Inflammatory macrophage (primary cell): ENCODE measurements around the gene ERGIC1.

Experiments used
- DNase-seq, 2 donors: peaks; one replicate each; pipeline ENCODE4 v3.0.0-alpha.2; 2020 to 2022

The ERGIC1 gene

GRCh38 chr5:172866802-172867748 lies 33.0 kb downstream of the ERGIC1 start:
- DNase-seq, result no peak

GRCh38 chr5:172867761-172868435 lies 33.8 kb downstream of the ERGIC1 start:
- DNase-seq, result no peak

DNA sequence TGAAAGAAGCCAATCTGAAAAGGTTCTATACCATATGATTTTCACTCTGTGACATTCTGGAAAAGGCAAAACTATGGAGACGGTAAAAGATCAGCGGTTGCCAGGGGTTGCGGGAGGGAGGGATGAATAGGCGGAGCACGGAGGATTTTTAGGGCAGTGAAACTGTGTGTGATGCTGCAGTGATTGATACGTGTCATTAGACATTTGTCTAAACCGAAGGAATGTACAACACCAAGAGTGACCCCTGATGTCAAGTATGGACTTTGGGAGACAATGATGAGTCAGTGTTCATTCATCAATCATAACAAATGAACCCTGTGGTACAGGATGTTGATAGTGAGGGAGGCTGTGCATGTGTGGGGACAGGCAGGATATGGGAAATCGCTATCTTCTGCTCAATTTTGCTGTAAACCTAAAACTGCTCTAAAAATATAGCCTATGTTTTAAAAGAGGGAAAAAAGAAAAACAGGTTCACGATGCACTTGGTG lies 34.4 kb downstream of the ERGIC1 start:
- no peak for DNase-seq

- peak; percentile 38 to 63 for DNase-seq
Measured at GRCh38 chr5:172868924-172869591, 35.0 kb downstream of the ERGIC1 start.

- no peak for DNase-seq
Measured at GRCh38 chr5:172869691-172870090, 35.6 kb downstream of the ERGIC1 start.

DNA sequence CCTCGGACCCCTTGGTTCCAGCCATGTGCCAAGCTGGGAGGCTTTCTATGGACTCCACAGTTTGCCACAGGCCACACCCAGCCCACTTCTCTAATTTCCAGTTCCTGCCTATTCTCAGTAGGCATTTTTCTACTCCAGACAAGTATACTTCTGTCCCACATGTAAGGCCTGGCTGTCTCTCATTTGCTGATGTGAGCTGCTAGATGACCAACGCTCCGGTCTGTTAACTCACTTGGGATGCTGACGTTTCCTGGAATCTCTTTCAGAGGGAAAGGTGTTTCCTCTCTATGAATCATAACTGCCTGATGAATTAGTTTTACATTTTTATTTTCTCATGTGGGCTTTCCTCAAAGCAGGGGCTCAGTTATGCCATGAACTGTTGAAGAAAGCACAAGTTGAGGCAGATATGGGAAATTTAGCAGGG lies 36.3 kb downstream of the ERGIC1 start:
- DNase-seq, result peak; percentile 70 to 71

GRCh38 chr5:172870715-172871461 lies 36.8 kb downstream of the ERGIC1 start:
- no peak for DNase-seq

- DNase-seq, result no peak
Measured at GRCh38 chr5:172871536-172871935, 37.5 kb downstream of the ERGIC1 start.

DNA sequence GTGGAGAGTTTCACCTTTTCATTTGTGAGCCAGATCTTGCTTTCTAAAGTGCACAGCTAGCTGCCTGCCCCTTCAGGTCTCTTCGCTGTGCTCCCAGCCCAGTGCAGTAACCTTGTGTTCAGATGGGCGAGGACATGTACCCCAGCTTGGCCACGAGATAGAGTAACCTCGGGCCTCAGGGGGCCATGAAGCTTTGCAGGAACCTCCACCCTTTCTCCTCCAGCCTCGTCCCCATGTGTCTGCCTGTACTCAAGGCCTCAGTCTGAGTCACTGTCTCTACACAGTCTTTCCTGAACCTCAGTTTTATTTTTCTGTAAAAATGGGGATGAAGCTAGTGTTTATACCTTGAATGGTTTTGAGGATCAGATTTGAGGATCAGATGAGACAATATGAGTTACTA lies 37.9 kb downstream of the ERGIC1 start:
- no peak for DNase-seq

DNA sequence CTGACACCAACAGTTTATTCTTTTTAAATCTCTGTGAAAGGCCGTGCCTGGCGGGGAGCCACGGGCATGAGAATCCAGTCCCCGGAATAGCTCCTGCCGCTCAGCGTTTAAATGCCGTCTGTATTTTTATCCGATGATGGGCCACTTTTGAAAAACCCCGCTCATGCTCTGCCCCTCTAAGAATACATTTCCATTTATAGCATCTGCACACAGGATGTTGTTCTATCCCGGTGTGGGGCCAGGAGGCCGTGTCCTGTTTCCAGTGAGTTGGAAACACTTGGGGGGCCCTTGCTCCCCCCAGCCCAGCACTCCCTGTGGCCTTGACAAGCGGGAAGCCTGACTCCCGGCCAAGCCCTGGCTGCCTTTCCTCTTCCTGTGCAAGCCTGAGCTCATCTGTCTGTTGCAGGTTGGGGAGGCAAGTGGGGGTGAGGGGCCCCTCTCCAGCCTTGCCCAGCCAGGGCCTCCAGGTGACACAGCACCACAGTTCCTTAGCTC lies 39.0 kb downstream of the ERGIC1 start:
- DNase-seq, result no peak

DNA sequence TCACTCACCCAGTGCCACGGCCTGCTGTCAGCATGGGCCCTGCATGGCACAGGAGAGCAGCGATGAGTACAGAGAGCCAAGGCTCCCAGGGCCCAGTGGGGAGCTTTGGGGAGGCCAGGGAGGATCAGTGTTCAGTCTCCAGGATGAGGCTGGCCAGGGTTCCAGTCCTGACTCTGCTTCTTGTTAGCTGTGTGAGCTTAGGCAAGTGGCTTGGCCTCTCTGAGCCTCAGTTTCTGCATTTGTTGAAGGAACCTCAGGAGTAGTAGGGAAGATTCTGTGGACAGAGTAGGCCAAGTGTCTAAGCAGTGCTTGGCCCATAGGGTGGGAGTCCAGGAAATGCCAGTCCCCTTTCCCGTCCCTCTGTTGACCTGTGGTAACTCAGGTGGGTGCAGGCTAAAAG lies 39.5 kb downstream of the ERGIC1 start:
- DNase-seq, result no peak

GRCh38 chr5:172874647-172875504 lies 40.8 kb downstream of the ERGIC1 start:
- DNase-seq, result no peak

DNA sequence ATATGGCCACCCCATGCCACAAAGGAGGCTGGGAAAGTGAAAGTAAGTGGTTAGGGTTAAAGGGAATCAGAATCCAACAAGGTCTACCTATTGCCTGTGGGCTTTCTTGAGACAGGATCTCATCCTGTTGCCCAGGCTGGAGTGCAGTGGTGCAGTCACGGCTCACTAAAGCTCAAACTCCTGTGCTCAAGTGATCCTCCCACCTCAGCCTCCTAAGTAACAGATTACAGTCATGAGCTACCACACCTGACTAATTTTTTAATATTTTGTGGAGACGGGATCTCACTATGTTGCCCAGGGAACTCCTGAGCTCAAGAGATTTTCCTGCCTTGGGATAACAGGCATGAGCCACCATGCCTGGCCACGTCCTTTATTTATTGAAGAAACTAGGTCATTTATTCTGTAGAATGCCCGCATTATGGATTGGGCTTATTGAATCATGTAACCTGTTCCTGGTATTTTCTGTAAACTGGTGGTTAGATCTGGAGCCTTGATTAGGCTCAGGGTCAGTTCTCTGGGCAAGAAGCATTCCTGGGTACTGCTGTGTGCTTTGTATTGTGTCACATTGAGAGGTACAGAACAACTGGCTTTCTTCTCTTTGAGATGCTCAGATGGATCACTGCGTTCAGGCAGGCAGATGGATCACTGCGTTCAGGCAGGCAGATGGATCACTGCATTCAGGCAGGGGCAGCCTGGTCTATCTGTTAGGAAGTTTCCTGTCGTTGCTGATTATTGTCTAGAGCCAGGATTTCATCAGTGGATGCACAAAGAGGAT lies 41.6 kb downstream of the ERGIC1 start:
- no peak for DNase-seq

- DNase-seq, result no peak
Measured at GRCh38 chr5:172876578-172876977, 42.5 kb downstream of the ERGIC1 start.

DNA sequence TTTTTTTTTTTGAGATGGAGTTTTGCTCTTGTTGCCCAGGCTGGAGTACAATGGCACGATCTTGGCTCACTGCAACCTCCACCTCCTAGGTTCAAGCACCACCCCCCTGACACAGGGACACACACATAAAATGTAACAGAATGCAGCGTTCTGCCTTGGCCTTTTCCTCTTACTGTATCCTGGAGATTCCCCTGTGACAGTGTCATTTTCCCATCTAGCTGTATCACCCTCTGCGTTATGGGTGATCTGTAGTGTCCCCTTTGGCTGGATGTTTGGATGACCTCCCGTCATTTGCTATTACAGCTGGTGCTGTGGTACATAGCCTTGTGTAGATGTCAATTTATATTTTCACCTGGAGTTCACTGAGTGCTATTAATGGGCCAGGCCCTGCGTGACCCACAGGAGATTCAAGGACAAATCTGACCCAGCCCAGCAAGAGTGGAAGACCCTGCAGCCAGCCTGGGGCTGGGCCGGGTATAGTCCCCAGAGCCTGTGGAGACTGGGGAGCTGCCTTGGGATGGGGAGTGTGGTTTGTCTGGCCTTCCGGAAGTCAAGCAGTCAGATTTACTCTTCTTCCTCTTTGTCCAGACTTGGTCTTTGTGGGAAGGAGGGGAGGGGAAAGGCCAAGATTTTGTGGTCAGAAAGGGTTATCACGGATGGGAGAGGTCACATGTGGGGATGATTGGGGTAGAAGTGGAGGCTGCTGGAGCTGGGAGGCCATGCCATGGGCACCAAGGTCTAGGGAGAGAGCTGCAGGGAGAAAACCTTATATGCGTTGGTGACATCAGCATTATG lies 43.6 kb downstream of the ERGIC1 start:
- DNase-seq, result peak; percentile 77 to 80

- DNase-seq, result no peak
Measured at GRCh38 chr5:172878585-172878932, 44.5 kb downstream of the ERGIC1 start.

- peak; percentile 54 to 86 for DNase-seq
Measured at GRCh38 chr5:172878933-172879752, 45.1 kb downstream of the ERGIC1 start.

GRCh38 chr5:172881691-172882370 lies 47.8 kb downstream of the ERGIC1 start:
- DNase-seq, result peak; percentile 95 to 98
